HG03342 (cell line): Measurements from ENCODE around the gene MAST4.
"Not testable (repeated sequence)": the region's sequence is repeated elsewhere in the genome, so short reads cannot be mapped to it uniquely, and the experiment has no call there.

ENCODE experiments used
- ATAC-seq: cut with Tn5 transposase; IDR thresholded peaks from one replicate; pipeline ENCODE4 v1.9.1; 2021; ENCODE audit warnings: mild to moderate bottlenecking, moderate library complexity; ENCODE audit not compliant: unreplicated experiment

The MAST4 gene

GRCh38 chr5:66741394-66741793 is 145.2 kb downstream of the MAST4 start:
- no peak for ATAC-seq

- no peak for ATAC-seq
Measured at GRCh38 chr5:66742083-66742895, 146.1 kb downstream of the MAST4 start.

- ATAC-seq: no peak
Measured at GRCh38 chr5:66742896-66743247, 146.7 kb downstream of the MAST4 start.

GRCh38 chr5:66743344-66743743 is 147.2 kb downstream of the MAST4 start:
- ATAC-seq: no peak

GRCh38 chr5:66744040-66744439 is 147.8 kb downstream of the MAST4 start:
- no peak for ATAC-seq

GRCh38 chr5:66745297-66745696 is 149.1 kb downstream of the MAST4 start:
- no peak for ATAC-seq

GRCh38 chr5:66747607-66748006 is 151.4 kb downstream of the MAST4 start:
- ATAC-seq: no peak

- ATAC-seq: not testable (repeated sequence)
Measured at GRCh38 chr5:66752668-66753067, 156.5 kb downstream of the MAST4 start.

GRCh38 chr5:66757219-66757833 is 161.1 kb downstream of the MAST4 start:
- no peak for ATAC-seq

- ATAC-seq: no peak
Measured at GRCh38 chr5:66757834-66758371, 161.7 kb downstream of the MAST4 start.

GRCh38 chr5:66769030-66769733 is 173.0 kb downstream of the MAST4 start:
- ATAC-seq: no peak

- ATAC-seq: no peak
Measured at GRCh38 chr5:66769839-66770617, 173.8 kb downstream of the MAST4 start.

- no peak for ATAC-seq
Measured at GRCh38 chr5:66777868-66778267, 181.7 kb downstream of the MAST4 start.

GRCh38 chr5:66779528-66779927 is 183.3 kb downstream of the MAST4 start:
- no peak for ATAC-seq

- no peak for ATAC-seq
Measured at GRCh38 chr5:66788556-66788955, 192.4 kb downstream of the MAST4 start.

- ATAC-seq: no peak
Measured at GRCh38 chr5:66789434-66789833, 193.2 kb downstream of the MAST4 start.

- no peak for ATAC-seq
Measured at GRCh38 chr5:66793049-66793448, 196.9 kb downstream of the MAST4 start.

GRCh38 chr5:66795682-66796081 is 199.5 kb downstream of the MAST4 start:
- no peak for ATAC-seq

GRCh38 chr5:66796305-66797292 is 200.4 kb downstream of the MAST4 start:
- no peak for ATAC-seq

- ATAC-seq: no peak
Measured at GRCh38 chr5:66802941-66803340, 206.7 kb downstream of the MAST4 start.
